ENCODE measurements around the gene DPYSL4.
"Not testable (repeated sequence)": the region's sequence is repeated elsewhere in the genome, so short reads cannot be mapped to it uniquely, and the experiment has no call there.

DPYSL4 gene

GRCh38 chr10:132206806-132207535 is 20.2 kb downstream of the DPYSL4 start:
- H3K9me3 Mint-ChIP-seq, result no peaks in the 10 kb centered on the region
- no peaks in the 10 kb centered on the region for H3K27me3 Mint-ChIP-seq (ENCODE audit: low read depth)
- no peaks in the 10 kb centered on the region for H3K4me1 Mint-ChIP-seq (ENCODE audit: low read depth)
- no peaks in the 10 kb centered on the region for H3K36me3 Mint-ChIP-seq (ENCODE audit: low read depth)
- no peak overlapping the region for H3K27ac Mint-ChIP-seq
- H3K4me3 Mint-ChIP-seq, result no peak overlapping the region

- no peak overlapping the region for H3K4me3 Mint-ChIP-seq
Measured at GRCh38 chr10:132207536-132208461, 21.1 kb downstream of the DPYSL4 start.

GRCh38 chr10:132208462-132209050 is 21.8 kb downstream of the DPYSL4 start:
- Mint-ChIP-seq H3K4me1 (ENCODE audit: low read depth) (no peaks in the 10 kb centered on the region), H3K9me3 (peaks cover 2% of the 10 kb centered on the region), H3K4me3 (no peak overlapping the region), H3K36me3 (ENCODE audit: low read depth) (no peaks in the 10 kb centered on the region), H3K27me3 (ENCODE audit: low read depth) (no peaks in the 10 kb centered on the region), H3K27ac (no peak overlapping the region)

More at GRCh38 chr10:132207536-132208461, 21.1 kb downstream of the DPYSL4 start:
- H3K4me1 Mint-ChIP-seq (ENCODE audit: low read depth), result no peaks in the 10 kb centered on the region
- no peak overlapping the region for H3K27ac Mint-ChIP-seq
- H3K9me3 Mint-ChIP-seq, result no peaks in the 10 kb centered on the region
- H3K36me3 Mint-ChIP-seq (ENCODE audit: low read depth), result no peaks in the 10 kb centered on the region
- H3K27me3 Mint-ChIP-seq (ENCODE audit: low read depth), result no peaks in the 10 kb centered on the region

GRCh38 chr10:132209130-132209529 is 22.4 kb downstream of the DPYSL4 start:
- H3K27ac Mint-ChIP-seq, result no peak overlapping the region
- H3K27me3 Mint-ChIP-seq (ENCODE audit: low read depth), result no peaks in the 10 kb centered on the region
- peaks cover 6% of the 10 kb centered on the region for H3K9me3 Mint-ChIP-seq
- no peaks in the 10 kb centered on the region for H3K36me3 Mint-ChIP-seq (ENCODE audit: low read depth)
- no peak overlapping the region for H3K4me3 Mint-ChIP-seq
- H3K4me1 Mint-ChIP-seq (ENCODE audit: low read depth), result no peaks in the 10 kb centered on the region

- Mint-ChIP-seq H3K4me1 (ENCODE audit: low read depth) (no peaks in the 10 kb centered on the region), H3K4me3 (no peak overlapping the region), H3K9me3 (peaks cover 6% of the 10 kb centered on the region), H3K36me3 (ENCODE audit: low read depth) (no peaks in the 10 kb centered on the region), H3K27ac (no peak overlapping the region), H3K27me3 (ENCODE audit: low read depth) (no peaks in the 10 kb centered on the region)
Measured at GRCh38 chr10:132209978-132210530, 23.3 kb downstream of the DPYSL4 start.

- H3K9me3 Mint-ChIP-seq, result peaks cover 13% of the 10 kb centered on the region
- no peaks in the 10 kb centered on the region for H3K36me3 Mint-ChIP-seq (ENCODE audit: low read depth)
- no peaks in the 10 kb centered on the region for H3K4me1 Mint-ChIP-seq (ENCODE audit: low read depth)
Measured at GRCh38 chr10:132210766-132211165, 24.0 kb downstream of the DPYSL4 start.

GRCh38 chr10:132211246-132211645 is 24.5 kb downstream of the DPYSL4 start:
- no peaks in the 10 kb centered on the region for H3K27me3 Mint-ChIP-seq (ENCODE audit: low read depth)
- H3K4me3 Mint-ChIP-seq, result no peak overlapping the region
- no peak overlapping the region for H3K27ac Mint-ChIP-seq
- H3K9me3 Mint-ChIP-seq, result peaks cover 13% of the 10 kb centered on the region
- H3K36me3 Mint-ChIP-seq (ENCODE audit: low read depth), result no peaks in the 10 kb centered on the region
- no peaks in the 10 kb centered on the region for H3K4me1 Mint-ChIP-seq (ENCODE audit: low read depth)

More at GRCh38 chr10:132210766-132211165, 24.0 kb downstream of the DPYSL4 start:
- no peaks in the 10 kb centered on the region for H3K27me3 Mint-ChIP-seq (ENCODE audit: low read depth)
- H3K27ac Mint-ChIP-seq, result no peak overlapping the region
- no peak overlapping the region for H3K4me3 Mint-ChIP-seq

GRCh38 chr10:132212816-132213215 is 26.1 kb downstream of the DPYSL4 start:
- Mint-ChIP-seq H3K9me3 (peaks cover 19% of the 10 kb centered on the region), H3K27me3 (ENCODE audit: low read depth) (no peaks in the 10 kb centered on the region), H3K27ac (no peak overlapping the region), H3K4me1 (ENCODE audit: low read depth) (no peaks in the 10 kb centered on the region), H3K36me3 (ENCODE audit: low read depth) (no peaks in the 10 kb centered on the region), H3K4me3 (no peak overlapping the region)

GRCh38 chr10:132213917-132214316 is 27.2 kb downstream of the DPYSL4 start:
- Mint-ChIP-seq H3K4me3 (no peak overlapping the region), H3K27me3 (ENCODE audit: low read depth) (no peaks in the 10 kb centered on the region), H3K36me3 (ENCODE audit: low read depth) (no peaks in the 10 kb centered on the region), H3K9me3 (peaks cover 23% of the 10 kb centered on the region), H3K4me1 (ENCODE audit: low read depth) (no peaks in the 10 kb centered on the region), H3K27ac (no peak overlapping the region)

- not testable (repeated sequence) for H3K4me1 Mint-ChIP-seq (ENCODE audit: low read depth); H3K36me3 Mint-ChIP-seq (ENCODE audit: low read depth); H3K27me3 Mint-ChIP-seq (ENCODE audit: low read depth); H3K4me3 Mint-ChIP-seq; H3K27ac Mint-ChIP-seq
- peaks cover 23% of the 10 kb centered on the region for H3K9me3 Mint-ChIP-seq
Measured at GRCh38 chr10:132216441-132216840, 29.7 kb downstream of the DPYSL4 start.

- Mint-ChIP-seq H3K27ac (no peak overlapping the region), H3K36me3 (ENCODE audit: low read depth) (no peaks in the 10 kb centered on the region), H3K4me1 (ENCODE audit: low read depth) (peaks cover 1% of the 10 kb centered on the region), H3K27me3 (ENCODE audit: low read depth) (no peaks in the 10 kb centered on the region), H3K4me3 (no peak overlapping the region), H3K9me3 (peaks cover 17% of the 10 kb centered on the region)
Measured at GRCh38 chr10:132219486-132219885, 32.7 kb downstream of the DPYSL4 start.

- no peaks in the 10 kb centered on the region for H3K36me3 Mint-ChIP-seq (ENCODE audit: low read depth)
- H3K9me3 Mint-ChIP-seq, result peaks cover 17% of the 10 kb centered on the region
- no peaks in the 10 kb centered on the region for H3K27me3 Mint-ChIP-seq (ENCODE audit: low read depth)
- H3K4me3 Mint-ChIP-seq, result no peak overlapping the region
- no peak overlapping the region for H3K27ac Mint-ChIP-seq
- peaks cover 1% of the 10 kb centered on the region for H3K4me1 Mint-ChIP-seq (ENCODE audit: low read depth)
Measured at GRCh38 chr10:132220061-132220460, 33.3 kb downstream of the DPYSL4 start.

- H3K9me3 Mint-ChIP-seq; H3K27me3 Mint-ChIP-seq (ENCODE audit: low read depth); H3K4me1 Mint-ChIP-seq (ENCODE audit: low read depth); H3K4me3 Mint-ChIP-seq; H3K27ac Mint-ChIP-seq; H3K36me3 Mint-ChIP-seq (ENCODE audit: low read depth): not testable (repeated sequence)
Measured at GRCh38 chr10:132220996-132221395, 34.2 kb downstream of the DPYSL4 start.

- H3K27me3 Mint-ChIP-seq (ENCODE audit: low read depth), result no peaks in the 10 kb centered on the region
- H3K9me3 Mint-ChIP-seq, result peaks cover 4% of the 10 kb centered on the region
- H3K36me3 Mint-ChIP-seq (ENCODE audit: low read depth), result no peaks in the 10 kb centered on the region
- H3K4me1 Mint-ChIP-seq (ENCODE audit: low read depth), result peaks cover 1% of the 10 kb centered on the region
- no peak overlapping the region for H3K4me3 Mint-ChIP-seq
- no peak overlapping the region for H3K27ac Mint-ChIP-seq
Measured at GRCh38 chr10:132222726-132223125, 36.0 kb downstream of the DPYSL4 start.
